Measurements from ENCODE around the gene IMMT.

Gene IMMT

DNA sequence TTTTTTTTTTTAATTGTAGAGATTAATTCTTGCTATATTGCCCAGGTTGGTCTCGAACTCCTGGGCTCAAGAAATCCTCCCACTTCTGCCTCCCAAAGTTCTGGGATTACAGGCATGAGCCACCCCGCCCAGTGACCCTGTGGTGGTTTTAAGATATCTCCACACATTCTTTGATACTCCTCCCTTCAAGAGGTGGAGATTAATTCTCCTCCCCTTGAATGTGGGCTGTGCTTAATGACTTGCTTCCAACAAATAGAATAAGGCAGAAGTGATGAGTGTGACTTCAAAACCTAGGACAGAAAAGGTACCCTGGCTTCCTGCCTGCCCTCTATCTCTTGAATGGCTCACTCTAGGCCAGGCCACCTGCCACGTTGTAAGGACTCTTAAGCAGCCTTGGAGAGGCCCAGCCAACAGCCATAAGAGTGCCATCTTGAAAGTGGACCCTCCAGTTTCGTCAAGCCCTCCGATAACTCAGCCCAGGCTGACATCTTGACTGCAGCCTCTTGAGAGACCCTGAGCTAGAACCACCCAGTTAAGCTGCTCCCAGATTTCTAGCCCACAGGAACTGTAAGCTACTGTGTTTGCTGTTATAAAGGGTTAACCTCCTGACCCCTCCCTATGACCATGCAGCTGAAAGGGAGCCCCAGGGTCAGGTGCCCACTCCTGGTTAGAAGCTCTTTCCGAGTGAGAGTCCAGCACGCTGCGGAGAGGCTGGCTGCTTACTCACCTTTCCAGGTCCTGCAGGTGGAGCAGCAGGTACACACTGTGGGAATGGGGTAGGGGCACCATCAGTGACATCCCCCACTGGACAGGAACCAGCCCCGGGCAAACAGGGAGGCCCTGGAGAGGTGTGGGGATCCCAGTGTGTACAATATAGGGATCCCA is 31.6 kb upstream of the IMMT start:
- no peak overlapping the region for H3K4me3 ChIP-seq (ENCODE audit: control insufficient read depth, low read depth, low read length)
- TF ChIP-seq CTCF (IDR thresholded peaks at IDR 0.05; ENCODE audit: control insufficient read depth, insufficient read depth, low read depth, low read length, missing control alignments): no peak
- no peak for DNase-seq (ENCODE audit: low read depth)

GRCh38 chr2:86226070-86226469 is 30.8 kb upstream of the IMMT start:
- DNase-seq (ENCODE audit: low read depth): no peak
- TF ChIP-seq CTCF (IDR thresholded peaks at IDR 0.05; ENCODE audit: control insufficient read depth, insufficient read depth, low read depth, low read length, missing control alignments): no peak
- no peak overlapping the region for H3K4me3 ChIP-seq (ENCODE audit: control insufficient read depth, low read depth, low read length)

DNA sequence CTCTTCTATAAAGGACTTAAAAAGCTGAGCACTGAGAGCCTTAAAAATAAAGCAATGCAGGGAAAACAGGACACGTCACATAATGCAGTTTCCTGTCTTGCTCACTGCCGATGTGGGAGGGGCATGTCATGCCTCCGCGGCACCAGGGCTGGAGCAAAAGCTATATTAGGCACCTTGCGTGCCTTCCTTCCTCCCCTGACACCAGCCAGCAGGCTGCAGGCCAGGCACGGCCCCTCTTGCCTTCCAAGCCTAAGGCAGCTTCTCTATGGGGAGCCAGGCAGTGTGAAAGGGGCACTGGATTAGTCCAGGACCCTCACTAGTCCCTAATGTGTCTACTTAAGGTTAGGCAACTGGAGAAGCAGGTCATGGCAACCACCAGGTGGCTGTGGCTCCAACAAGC is 30.3 kb upstream of the IMMT start:
- DNase-seq (ENCODE audit: low read depth): no peak
- TF ChIP-seq CTCF (IDR thresholded peaks at IDR 0.05; ENCODE audit: control insufficient read depth, insufficient read depth, low read depth, low read length, missing control alignments): no peak
- H3K4me3 ChIP-seq (ENCODE audit: control insufficient read depth, low read depth, low read length): no peak overlapping the region

DNA sequence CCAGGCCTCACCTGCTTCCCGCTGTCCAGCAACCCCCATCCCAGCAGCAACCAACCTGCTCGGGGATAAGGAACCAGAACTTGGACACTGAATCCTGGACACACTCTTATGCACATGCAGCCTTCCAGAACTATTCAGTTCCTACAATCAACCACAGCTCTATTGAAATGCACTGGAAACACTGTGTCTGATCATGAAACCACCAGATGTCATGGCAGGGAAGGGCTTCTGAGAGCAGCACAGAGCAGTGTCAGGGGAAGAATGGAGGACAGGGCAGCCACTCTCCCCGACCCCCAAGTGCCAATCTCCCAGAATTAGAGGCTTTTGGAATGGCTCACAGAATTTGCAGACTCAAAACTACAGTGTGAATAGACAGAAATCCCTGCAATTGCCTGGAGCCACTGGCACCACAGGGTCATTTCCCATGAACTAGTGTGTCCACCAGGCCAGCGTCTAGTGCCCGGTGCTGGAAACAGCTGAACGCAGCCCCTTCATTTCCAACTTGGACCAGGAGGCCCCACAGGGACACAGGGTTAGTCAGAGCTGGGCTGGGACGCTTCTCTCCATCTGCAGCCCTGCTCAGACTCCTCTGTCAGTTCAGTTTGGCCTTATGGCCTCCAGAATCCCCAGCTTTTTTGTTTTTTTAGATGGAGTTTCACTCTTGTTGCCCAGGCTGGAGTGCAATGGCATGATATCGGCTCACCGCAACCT is 29.5 kb upstream of the IMMT start:
- H3K4me3 ChIP-seq (ENCODE audit: control insufficient read depth, low read depth, low read length): no peak overlapping the region
- DNase-seq (ENCODE audit: low read depth): no peak
- no peak for TF ChIP-seq CTCF (IDR thresholded peaks at IDR 0.05; ENCODE audit: control insufficient read depth, insufficient read depth, low read depth, low read length, missing control alignments)

DNA sequence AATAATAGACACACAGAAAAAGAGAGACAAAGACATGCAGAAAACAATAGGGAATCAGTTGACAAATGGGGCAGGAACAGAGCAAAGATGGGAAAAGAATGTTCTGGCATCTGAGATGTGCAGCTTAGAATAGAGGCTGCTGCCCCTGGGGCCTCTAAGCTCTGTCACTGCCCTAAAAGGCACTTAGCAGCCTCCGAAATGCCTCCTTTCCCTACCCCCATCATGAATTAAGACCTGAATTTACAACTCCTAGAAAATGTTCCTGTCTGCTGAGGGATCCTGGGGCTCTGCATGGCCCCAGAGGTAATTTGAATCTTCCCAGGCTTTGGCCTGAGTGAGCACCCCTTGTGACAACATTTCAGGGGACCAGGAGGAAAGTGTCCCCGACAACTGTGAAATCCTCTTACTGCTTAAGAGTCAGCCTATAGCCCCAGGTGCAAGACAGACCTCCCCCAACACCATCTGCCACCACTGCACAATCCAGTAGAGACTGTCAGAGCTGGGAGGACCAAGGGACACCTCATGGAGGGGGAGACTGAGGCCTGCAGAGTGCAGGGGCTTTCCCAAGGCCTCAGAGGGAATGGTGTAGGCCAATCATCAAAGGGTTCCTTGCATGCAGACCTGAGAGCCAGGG is 28.8 kb upstream of the IMMT start:
- no peak overlapping the region for H3K4me3 ChIP-seq (ENCODE audit: control insufficient read depth, low read depth, low read length)
- no peak for TF ChIP-seq CTCF (IDR thresholded peaks at IDR 0.05; ENCODE audit: control insufficient read depth, insufficient read depth, low read depth, low read length, missing control alignments)
- DNase-seq (ENCODE audit: low read depth): no peak

DNA sequence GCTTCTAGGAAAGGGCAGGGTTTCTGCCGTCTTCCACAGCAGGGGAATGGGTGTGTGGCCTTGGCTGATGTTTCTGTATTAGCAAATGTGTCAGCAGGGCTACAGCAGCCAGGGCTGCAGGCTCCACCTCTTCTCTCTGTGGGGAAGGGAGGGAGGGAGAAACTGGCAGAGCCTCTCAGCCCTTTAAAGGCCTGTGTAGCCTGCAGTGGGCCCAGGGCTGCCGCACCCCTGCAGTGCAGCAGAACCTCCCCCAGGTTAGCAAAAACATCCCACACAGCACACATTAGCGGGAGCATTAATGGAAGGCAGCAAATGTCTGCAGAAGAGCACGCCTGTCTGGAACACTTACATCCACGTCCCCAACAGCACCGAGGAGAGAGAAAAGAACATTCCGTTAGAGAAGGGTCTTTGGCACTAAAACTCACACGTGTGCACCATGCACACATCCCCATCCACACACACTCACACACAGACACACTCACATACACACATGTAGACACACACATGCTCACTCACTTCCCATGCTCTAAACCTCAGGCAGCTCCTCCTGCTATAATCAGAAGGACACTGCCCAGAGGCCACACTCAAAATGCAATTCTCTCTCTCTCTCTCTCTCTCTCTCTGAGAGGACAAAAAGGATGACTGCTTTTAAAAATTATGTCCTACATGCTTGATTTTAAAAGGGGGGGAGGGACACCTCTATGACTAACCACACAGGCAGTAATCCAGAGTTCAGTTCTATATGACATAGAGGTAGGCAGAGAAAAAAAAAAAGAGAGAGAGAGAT is 28.1 kb upstream of the IMMT start:
- TF ChIP-seq CTCF (IDR thresholded peaks at IDR 0.05; ENCODE audit: control insufficient read depth, insufficient read depth, low read depth, low read length, missing control alignments): no peak
- no peak overlapping the region for H3K4me3 ChIP-seq (ENCODE audit: control insufficient read depth, low read depth, low read length)
- DNase-seq (ENCODE audit: low read depth): no peak

Measured in AG09309 (cell line).